CD4-positive, alpha-beta T cell treated with Interleukin-1 beta for 1 hour (primary cell): ENCODE results near the gene MAP3K7CL.

Experiments
- DNase-seq, 2 donors: peaks; one replicate each; pipeline ENCODE4 v3.0.0-alpha.2; 2020 to 2022

Gene MAP3K7CL

GRCh38 chr21:29201186-29201585 lies 70.7 kb downstream of the MAP3K7CL start:
- no peak for DNase-seq

- no peak for DNase-seq
Observed at GRCh38 chr21:29205009-29205408, 74.6 kb downstream of the MAP3K7CL start.

- no peak for DNase-seq
Observed at GRCh38 chr21:29205988-29206387, 75.5 kb downstream of the MAP3K7CL start.

GRCh38 chr21:29206445-29206844 lies 76.0 kb downstream of the MAP3K7CL start:
- no peak for DNase-seq

- DNase-seq = no peak
Observed at GRCh38 chr21:29207201-29207600, 76.8 kb downstream of the MAP3K7CL start.

- DNase-seq = no peak
Observed at GRCh38 chr21:29208044-29208681, 77.7 kb downstream of the MAP3K7CL start.

GRCh38 chr21:29208682-29209059 lies 78.2 kb downstream of the MAP3K7CL start:
- DNase-seq = no peak

GRCh38 chr21:29209696-29210095 lies 79.3 kb downstream of the MAP3K7CL start:
- no peak for DNase-seq

GRCh38 chr21:29211205-29211604 lies 80.8 kb downstream of the MAP3K7CL start:
- no peak for DNase-seq

GRCh38 chr21:29212446-29212845 lies 82.0 kb downstream of the MAP3K7CL start:
- DNase-seq = no peak

GRCh38 chr21:29213513-29214385 lies 83.3 kb downstream of the MAP3K7CL start:
- DNase-seq = no peak

GRCh38 chr21:29215709-29216108 lies 85.3 kb downstream of the MAP3K7CL start:
- DNase-seq = no peak

GRCh38 chr21:29217818-29218291 lies 87.4 kb downstream of the MAP3K7CL start:
- DNase-seq = no peak

- DNase-seq = no peak
Observed at GRCh38 chr21:29218749-29219148, 88.3 kb downstream of the MAP3K7CL start.

- DNase-seq = no peak
Observed at GRCh38 chr21:29219165-29219770, 88.8 kb downstream of the MAP3K7CL start.

GRCh38 chr21:29221253-29221744 lies 90.9 kb downstream of the MAP3K7CL start:
- no peak for DNase-seq

GRCh38 chr21:29224006-29224405 lies 93.6 kb downstream of the MAP3K7CL start:
- DNase-seq = no peak
